ENCODE measurements around the gene LRRC42. TPM values are rescaled to one million over a fixed set of nuclear protein-coding genes. Genes with fewer than 3 reads are reported as not detected.

Gene LRRC42
- total and polyA plus RNA-seq, 4 donors = 7.7 to 17.8 (median 17.0) TPM

GRCh38 chr1:53899708-53900107 lies 46.4 kb upstream of the LRRC42 start:
- Histone ChIP-seq H3K9ac (ENCODE audit: insufficient read depth in 1 of 2, low read length in 2 of 2) (no peak overlapping the region), H3K4me1 (ENCODE audit: control insufficient read depth in 5 of 5, insufficient read depth in 5 of 5, low read length in 5 of 5) (peaks cover 0 to 12% (median 8%) of the 10 kb centered on the region in 5 donors)
- 94 to 95% methylated on average over 3 of the region's 3 CpGs for WGBS, 2 donors

DNA sequence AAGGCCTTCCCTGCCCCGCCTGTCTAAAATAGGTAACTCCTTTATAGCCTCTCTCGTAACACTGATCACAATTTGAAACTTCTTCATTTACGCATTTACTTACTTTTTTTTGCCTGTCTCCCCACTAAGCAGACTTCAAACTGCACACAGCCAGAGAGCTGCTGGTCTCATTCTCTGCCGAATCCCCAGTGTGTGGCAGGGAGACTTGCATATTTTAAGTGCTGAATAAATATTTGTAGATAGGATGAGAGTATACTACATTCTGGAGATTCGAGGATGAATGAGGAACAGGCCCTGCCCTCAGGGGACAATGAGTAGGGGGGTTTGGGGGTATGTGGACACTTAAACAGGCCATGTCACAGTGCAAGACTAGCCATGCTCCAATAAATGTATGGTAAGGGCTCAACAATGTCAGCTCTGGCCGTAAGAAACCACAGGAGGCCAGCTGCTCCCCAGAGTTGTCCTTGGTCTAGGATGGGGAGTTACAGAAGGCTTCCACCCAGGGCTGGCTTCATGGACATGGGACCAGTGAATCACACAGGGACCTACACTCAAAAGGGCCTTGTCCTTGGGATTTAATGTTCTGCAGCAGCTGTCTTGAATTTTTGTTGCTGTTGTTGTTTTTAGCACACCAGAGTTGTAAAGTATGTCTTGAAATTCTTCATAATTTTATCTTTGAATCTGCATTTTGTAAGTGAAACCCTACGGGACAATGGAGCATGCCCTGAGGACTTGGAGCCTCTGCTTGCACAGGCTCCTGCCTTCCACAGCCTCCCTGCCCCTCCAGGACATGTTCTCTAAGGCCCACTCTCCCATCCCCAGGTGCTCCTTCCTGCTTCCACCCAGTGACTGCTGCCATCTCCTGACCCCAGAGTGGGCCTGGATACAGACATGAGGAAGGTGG lies 43.7 kb upstream of the LRRC42 start:
- WGBS, 2 donors = 68 to 82% methylated on average over 7 of the region's 7 CpGs
- no peak for ATAC-seq (ENCODE audit: insufficient read depth, low FRiP score)
- TF ChIP-seq CTCF (IDR thresholded peaks at IDR 0.05; ENCODE audit: control extremely low read depth, extremely low read depth) = no peak

More at GRCh38 chr1:53899708-53900107, 46.4 kb upstream of the LRRC42 start:
- DNase-seq (no peak), ATAC-seq (ENCODE audit: insufficient read depth, low FRiP score) (no peak)
- Histone ChIP-seq H3K27me3 (ENCODE audit: control insufficient read depth in 3 of 3, insufficient read depth in 3 of 3, low read length in 2 of 3) (no peaks in the 10 kb centered on the region), H3K36me3 (ENCODE audit: control insufficient read depth in 4 of 4, insufficient read depth in 4 of 4, low read length in 4 of 4) (no peaks in the 10 kb centered on the region), H3K9me3 (ENCODE audit: control insufficient read depth in 4 of 4, insufficient read depth in 3 of 4, low read length in 3 of 4) (peaks cover 0 to 2% (median 0%) of the 10 kb centered on the region in 4 donors), H3K27ac (ENCODE audit: low read depth in 1 of 2, low read length in 1 of 2) (no peak overlapping the region), H3K4me3 (no peak overlapping the region)
- TF ChIP-seq CTCF (IDR thresholded peaks at IDR 0.05; ENCODE audit: control extremely low read depth, extremely low read depth) = no peak

DNA sequence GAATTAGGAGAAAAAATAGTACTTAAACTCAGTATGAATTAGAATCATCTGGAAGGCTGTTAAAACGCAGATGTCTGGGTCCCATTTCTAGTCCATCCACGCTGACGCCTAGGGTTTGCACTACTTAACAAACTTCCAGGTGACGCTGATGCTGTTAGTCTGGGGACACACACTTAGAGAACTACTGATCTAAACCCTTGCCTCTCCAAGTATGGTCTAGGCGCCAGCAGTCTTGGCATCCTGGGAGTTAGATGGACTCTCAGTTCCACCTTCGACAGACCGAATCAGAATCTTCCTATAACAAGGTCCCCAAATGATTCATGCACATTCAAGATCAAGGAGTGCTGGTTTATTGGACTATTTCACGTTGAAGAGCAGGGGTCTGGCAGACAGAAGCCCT lies 40.6 kb upstream of the LRRC42 start:
- Histone ChIP-seq H3K27ac (ENCODE audit: low read depth in 1 of 2, low read length in 1 of 2) (no peak overlapping the region), H3K4me3 (no peak overlapping the region), H3K9me3 (ENCODE audit: control insufficient read depth in 4 of 4, insufficient read depth in 3 of 4, low read length in 3 of 4) (peaks cover 0 to 2% (median 0%) of the 10 kb centered on the region in 4 donors), H3K36me3 (ENCODE audit: control insufficient read depth in 4 of 4, insufficient read depth in 4 of 4, low read length in 4 of 4) (no peaks in the 10 kb centered on the region), H3K27me3 (ENCODE audit: control insufficient read depth in 3 of 3, insufficient read depth in 3 of 3, low read length in 2 of 3) (no peaks in the 10 kb centered on the region), H3K9ac (ENCODE audit: insufficient read depth in 1 of 2, low read length in 2 of 2) (no peak overlapping the region), H3K4me1 (ENCODE audit: control insufficient read depth in 5 of 5, insufficient read depth in 5 of 5, low read length in 5 of 5) (no peaks in the 10 kb centered on the region)
- 96 to 98% methylated on average over 8 of the region's 8 CpGs for WGBS, 2 donors
- TF ChIP-seq CTCF (IDR thresholded peaks at IDR 0.05; ENCODE audit: control extremely low read depth, extremely low read depth) = no peak
- ATAC-seq (ENCODE audit: insufficient read depth, low FRiP score) (no peak), DNase-seq (no peak)

More for the DNA sequence above, 43.7 kb upstream of the LRRC42 start:
- peaks cover 0 to 2% (median 0%) of the 10 kb centered on the region in 4 donors for H3K9me3 ChIP-seq (ENCODE audit: control insufficient read depth in 4 of 4, insufficient read depth in 3 of 4, low read length in 3 of 4)
- no peak overlapping the region for H3K27ac ChIP-seq (ENCODE audit: low read depth in 1 of 2, low read length in 1 of 2)
- no peak overlapping the region for H3K4me3 ChIP-seq
- H3K9ac ChIP-seq (ENCODE audit: insufficient read depth in 1 of 2, low read length in 2 of 2) = no peak overlapping the region
- DNase-seq = no peak
- no peaks in the 10 kb centered on the region for H3K36me3 ChIP-seq (ENCODE audit: control insufficient read depth in 4 of 4, insufficient read depth in 4 of 4, low read length in 4 of 4)
- H3K4me1 ChIP-seq (ENCODE audit: control insufficient read depth in 5 of 5, insufficient read depth in 5 of 5, low read length in 5 of 5) = peaks cover 0 to 12% (median 8%) of the 10 kb centered on the region in 5 donors
- no peaks in the 10 kb centered on the region for H3K27me3 ChIP-seq (ENCODE audit: control insufficient read depth in 3 of 3, insufficient read depth in 3 of 3, low read length in 2 of 3)
